ENCODE data around the gene GIPC3. TPM values are rescaled to one million over a fixed set of nuclear protein-coding genes. Genes with fewer than 3 reads are reported as not detected.
A peak's percentile ranks its signal among the peaks of the same experiment; 100 is the strongest.

GIPC3 gene
- total RNA-seq, 2 experiments from 2014 or later = 0.20 to 0.29 TPM

GRCh38 chr19:3604227-3604986, 19.1 kb downstream of the GIPC3 start:
- no peaks in the 10 kb centered on the region for H3K9me3 Mint-ChIP-seq
- H3K4me1 Mint-ChIP-seq (ENCODE audit: low read depth) = peaks cover 10% of the 10 kb centered on the region
- H3K36me3 Mint-ChIP-seq (ENCODE audit: low read depth) = no peaks in the 10 kb centered on the region
- no peak for DNase-seq
- no peaks in the 10 kb centered on the region for H3K27me3 Mint-ChIP-seq (ENCODE audit: low read depth)
- intact Hi-C loops (cut with micrococcal nuclease) = no loop called here
- no peak overlapping the region for H3K4me3 Mint-ChIP-seq
- no peak overlapping the region for H3K27ac Mint-ChIP-seq
- CTCF ChIA-PET = interaction anchor here (0.6 to 1.0 kb wide), 3 partner anchors 18 to 502 kb away, joined by 3 to 4 read pairs (median 3); no protein-coding TSS in a partner anchor

DNA sequence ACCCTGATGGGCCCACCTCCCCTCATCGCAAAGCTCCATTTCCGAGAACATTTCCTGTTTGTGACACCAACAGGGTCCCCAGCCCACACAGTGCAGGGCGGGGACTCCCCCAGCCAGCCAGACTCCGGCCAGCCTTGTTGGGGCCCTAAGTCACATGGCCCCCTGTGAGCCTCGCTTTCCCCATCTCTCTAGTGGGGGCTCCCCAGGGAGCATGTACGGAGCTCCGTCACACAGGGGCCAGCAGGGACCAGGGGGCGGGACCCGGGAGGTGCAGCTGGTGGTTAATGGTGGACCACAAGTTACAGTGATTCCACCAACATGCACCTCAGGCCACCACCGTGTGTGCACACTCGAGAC, 19.7 kb downstream of the GIPC3 start:
- DNase-seq = peak; percentile 34
- Mint-ChIP-seq H3K36me3 (ENCODE audit: low read depth) (no peaks in the 10 kb centered on the region), H3K4me1 (ENCODE audit: low read depth) (peaks cover 10% of the 10 kb centered on the region), H3K4me3 (no peak overlapping the region), H3K9me3 (no peaks in the 10 kb centered on the region), H3K27ac (no peak overlapping the region), H3K27me3 (ENCODE audit: low read depth) (no peaks in the 10 kb centered on the region)
- CTCF ChIA-PET = interaction anchor here (0.7 to 1.0 kb wide), 2 partner anchors 19 to 502 kb away, joined by 3 to 4 read pairs; no protein-coding TSS in a partner anchor
- intact Hi-C loops (cut with micrococcal nuclease) = no loop called here

DNA sequence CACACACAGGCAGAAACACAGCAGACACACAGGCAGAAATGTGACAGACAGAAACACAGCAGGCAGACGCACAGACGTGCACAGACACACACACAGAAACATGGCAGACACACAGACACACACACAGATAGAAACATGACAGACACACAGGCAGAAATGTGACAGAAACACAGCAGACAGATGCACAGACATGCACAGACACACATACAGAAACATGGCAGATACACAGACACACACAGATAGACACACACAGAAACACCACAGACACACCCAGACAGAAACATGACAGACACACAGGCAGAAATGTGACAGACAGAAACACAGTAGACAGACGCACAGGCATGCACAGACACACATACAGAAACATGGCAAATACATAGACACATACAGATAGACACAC, 20.1 kb downstream of the GIPC3 start:
- CTCF ChIA-PET = interaction anchor here (0.7 to 1.0 kb wide), 2 partner anchors 19 to 503 kb away, joined by 3 to 4 read pairs; no protein-coding TSS in a partner anchor
- H3K4me1 Mint-ChIP-seq (ENCODE audit: low read depth) = peaks cover 10% of the 10 kb centered on the region
- H3K4me3 Mint-ChIP-seq = no peak overlapping the region
- intact Hi-C loops (cut with micrococcal nuclease) = no loop called here
- no peak for DNase-seq
- no peaks in the 10 kb centered on the region for H3K9me3 Mint-ChIP-seq
- H3K27me3 Mint-ChIP-seq (ENCODE audit: low read depth) = no peaks in the 10 kb centered on the region
- H3K27ac Mint-ChIP-seq = no peak overlapping the region
- no peaks in the 10 kb centered on the region for H3K36me3 Mint-ChIP-seq (ENCODE audit: low read depth)

- Mint-ChIP-seq H3K27me3 (ENCODE audit: low read depth) (no peaks in the 10 kb centered on the region), H3K36me3 (ENCODE audit: low read depth) (no peaks in the 10 kb centered on the region), H3K9me3 (no peaks in the 10 kb centered on the region), H3K27ac (no peak overlapping the region), H3K4me1 (ENCODE audit: low read depth) (peaks cover 10% of the 10 kb centered on the region), H3K4me3 (no peak overlapping the region)
- CTCF ChIA-PET = no interaction called here
- intact Hi-C loops (cut with micrococcal nuclease) = no loop called here
- DNase-seq = no peak
Observed at GRCh38 chr19:3605770-3606169, 20.5 kb downstream of the GIPC3 start.

GRCh38 chr19:3606174-3606689, 21.0 kb downstream of the GIPC3 start:
- CTCF ChIA-PET = no interaction called here
- H3K27me3 Mint-ChIP-seq (ENCODE audit: low read depth) = no peaks in the 10 kb centered on the region
- DNase-seq = peak; percentile 46
- no peaks in the 10 kb centered on the region for H3K9me3 Mint-ChIP-seq
- no peak overlapping the region for H3K27ac Mint-ChIP-seq
- H3K36me3 Mint-ChIP-seq (ENCODE audit: low read depth) = no peaks in the 10 kb centered on the region
- peak overlapping the region; percentile 9 for H3K4me3 Mint-ChIP-seq
- H3K4me1 Mint-ChIP-seq (ENCODE audit: low read depth) = peaks cover 10% of the 10 kb centered on the region
- intact Hi-C loops (cut with micrococcal nuclease) = no loop called here

DNA sequence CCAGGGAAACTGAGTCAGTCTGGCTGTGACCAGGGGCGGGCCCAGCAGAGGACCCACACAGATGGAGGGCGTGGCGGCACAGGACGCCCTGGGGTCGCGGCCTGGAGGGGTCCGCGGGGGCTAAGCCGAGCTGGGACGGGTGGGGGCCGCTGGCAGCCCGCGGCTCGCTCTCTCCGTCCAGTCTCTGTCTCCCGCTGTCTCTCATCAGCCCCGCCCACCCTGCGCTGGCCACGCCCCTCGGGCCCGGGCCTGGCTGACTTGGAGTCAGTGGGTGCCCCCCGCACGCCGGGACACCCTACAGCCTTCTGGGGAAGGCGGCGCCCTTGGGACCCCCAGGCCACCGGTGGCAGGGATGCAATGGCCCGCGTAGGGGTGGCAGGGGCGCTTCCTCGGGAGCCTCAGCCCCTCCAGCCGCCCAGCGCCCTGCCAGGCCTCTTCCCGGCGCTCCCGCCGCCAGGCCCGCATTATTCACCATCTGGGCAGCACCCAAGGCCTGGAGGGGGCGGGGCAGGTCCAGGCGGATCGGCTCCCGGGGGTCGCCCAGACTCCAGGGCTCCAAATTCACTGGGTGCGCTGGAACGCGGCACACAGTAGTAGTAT, 21.5 kb downstream of the GIPC3 start, which contains the start of gene TBXA2R:
TSS of gene TBXA2R (minus strand) at position 186 of the 600 bp plus-strand sequence. CDS start 6,241 bp downstream, outside the sequence.
- Mint-ChIP-seq H3K36me3 (ENCODE audit: low read depth) (peaks cover under 1% of the 10 kb centered on the region), H3K4me1 (ENCODE audit: low read depth) (peaks cover 10% of the 10 kb centered on the region), H3K27me3 (ENCODE audit: low read depth) (no peaks in the 10 kb centered on the region), H3K27ac (no peak within 1 kb of the TSS), H3K9me3 (no peaks in the 10 kb centered on the region), H3K4me3 (peak within 1 kb of the TSS; percentile 23)
- intact Hi-C loops (cut with micrococcal nuclease) = no loop called here
- DNase-seq = peak; percentile 57
- CTCF ChIA-PET = no interaction called here

GRCh38 chr19:3607303-3608078, 22.2 kb downstream of the GIPC3 start:
- H3K36me3 Mint-ChIP-seq (ENCODE audit: low read depth) = peaks cover 4% of the 10 kb centered on the region
- intact Hi-C loops (cut with micrococcal nuclease) = no loop called here
- H3K4me1 Mint-ChIP-seq (ENCODE audit: low read depth) = peaks cover 10% of the 10 kb centered on the region
- CTCF ChIA-PET = no interaction called here
- H3K9me3 Mint-ChIP-seq = no peaks in the 10 kb centered on the region
- no peak for DNase-seq
- peak overlapping the region; percentile 10 for H3K4me3 Mint-ChIP-seq
- no peaks in the 10 kb centered on the region for H3K27me3 Mint-ChIP-seq (ENCODE audit: low read depth)
- no peak overlapping the region for H3K27ac Mint-ChIP-seq

GRCh38 chr19:3608079-3608641, 22.9 kb downstream of the GIPC3 start:
- Mint-ChIP-seq H3K36me3 (ENCODE audit: low read depth) (peaks cover 4% of the 10 kb centered on the region), H3K27me3 (ENCODE audit: low read depth) (no peaks in the 10 kb centered on the region), H3K9me3 (no peaks in the 10 kb centered on the region), H3K4me3 (no peak overlapping the region), H3K4me1 (ENCODE audit: low read depth) (peaks cover 10% of the 10 kb centered on the region), H3K27ac (no peak overlapping the region)
- no peak for DNase-seq
- intact Hi-C loops (cut with micrococcal nuclease) = no loop called here
- CTCF ChIA-PET = interaction anchor here (0.6 kb wide), 1 partner anchor 150 kb away, joined by 3 read pairs; no protein-coding TSS in a partner anchor

DNA sequence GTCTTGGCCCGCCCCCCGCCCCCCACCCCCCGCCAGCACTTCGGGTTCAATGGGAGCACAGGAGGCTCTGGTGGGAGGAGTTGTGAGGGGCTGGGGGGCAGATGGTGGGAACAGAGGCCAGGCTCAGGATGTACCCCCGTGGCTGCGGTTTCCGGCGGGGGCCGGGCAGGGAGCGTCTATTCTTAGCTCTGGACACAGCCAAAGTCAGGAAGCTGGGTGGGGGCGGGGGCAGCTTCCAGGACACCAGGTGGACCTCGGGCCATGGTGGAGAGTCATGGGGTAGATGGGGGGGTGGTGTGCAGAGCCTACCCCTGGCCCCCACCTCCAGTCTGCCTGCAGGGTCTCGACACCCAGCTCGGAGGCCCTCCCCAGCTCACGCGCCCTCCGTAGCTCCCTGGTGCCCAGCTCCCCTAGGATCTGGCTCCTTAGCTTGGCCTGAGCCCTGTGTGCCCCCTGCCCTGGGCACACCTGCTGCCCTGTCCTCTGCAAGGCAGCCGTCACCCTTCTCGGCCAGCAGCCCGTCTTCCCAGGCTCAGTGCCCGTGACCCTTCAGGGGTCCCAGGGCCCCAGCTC, 23.6 kb downstream of the GIPC3 start:
- intact Hi-C loops (cut with micrococcal nuclease) = no loop called here
- Mint-ChIP-seq H3K27me3 (ENCODE audit: low read depth) (no peaks in the 10 kb centered on the region), H3K9me3 (no peaks in the 10 kb centered on the region), H3K4me1 (ENCODE audit: low read depth) (peaks cover 10% of the 10 kb centered on the region), H3K27ac (no peak overlapping the region), H3K4me3 (no peak overlapping the region), H3K36me3 (ENCODE audit: low read depth) (peaks cover 5% of the 10 kb centered on the region)
- no peak for DNase-seq
- CTCF ChIA-PET = interaction anchor here (0.6 to 0.9 kb wide), 3 partner anchors 16 to 149 kb away, joined by 3 to 6 read pairs (median 3); partner anchors contain the start of gene GIPC3

DNA sequence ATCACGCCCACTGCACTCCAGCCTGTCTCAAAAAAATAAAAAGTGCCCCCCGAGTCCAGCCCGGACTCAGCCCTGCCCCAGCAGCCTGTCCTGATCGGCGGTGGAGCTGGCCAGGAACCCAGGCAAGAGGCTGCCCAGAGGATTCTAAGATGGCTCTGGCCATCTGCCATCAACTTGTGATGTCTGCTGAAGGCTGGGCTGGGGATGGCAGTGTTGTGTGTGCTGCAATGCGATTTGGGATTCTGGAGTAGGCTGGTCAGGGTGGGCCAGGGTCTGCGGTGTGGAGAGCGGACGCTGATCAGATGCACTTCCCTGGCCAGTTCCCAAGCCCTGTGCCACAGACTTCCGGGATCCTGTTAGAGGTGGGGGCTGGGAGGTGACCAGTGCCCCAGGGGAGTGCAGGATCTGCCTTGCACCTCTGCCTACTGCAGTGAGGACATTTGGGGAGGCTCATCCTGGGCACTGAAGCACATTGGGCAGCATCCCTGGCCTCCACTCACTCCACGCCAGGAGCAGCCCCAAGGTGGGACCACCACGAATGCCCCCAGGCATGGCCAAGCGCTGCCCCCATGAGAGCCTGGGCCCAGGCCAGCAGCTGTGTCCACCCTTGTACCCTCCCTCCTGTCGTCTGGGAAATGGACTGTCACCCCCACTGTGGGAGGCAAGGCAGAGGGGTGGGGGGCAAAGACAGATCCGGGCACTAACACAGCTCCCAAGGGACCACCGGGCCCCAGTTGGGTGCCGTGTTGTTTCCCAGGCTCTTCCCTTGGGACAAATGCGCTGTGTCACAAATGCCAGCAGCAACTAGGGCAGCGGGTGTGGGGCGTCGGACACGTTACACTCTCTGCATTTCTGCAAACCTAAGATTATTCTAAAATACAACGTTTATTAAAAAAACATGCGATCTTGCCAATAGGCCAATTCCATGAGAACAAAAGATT, 24.8 kb downstream of the GIPC3 start:
- CTCF ChIA-PET = no interaction called here
- H3K9me3 Mint-ChIP-seq = no peaks in the 10 kb centered on the region

More for the DNA sequence above, 24.8 kb downstream of the GIPC3 start:
- H3K27ac Mint-ChIP-seq = no peak overlapping the region
- peaks cover 10% of the 10 kb centered on the region for H3K4me1 Mint-ChIP-seq (ENCODE audit: low read depth)
- peaks cover 5% of the 10 kb centered on the region for H3K36me3 Mint-ChIP-seq (ENCODE audit: low read depth)
- no peak overlapping the region for H3K4me3 Mint-ChIP-seq
- intact Hi-C loops (cut with micrococcal nuclease) = loop anchor here (1.0 kb wide), 1 partner anchor 16 kb away; no protein-coding TSS in a partner anchor
- DNase-seq = no peak
- no peaks in the 10 kb centered on the region for H3K27me3 Mint-ChIP-seq (ENCODE audit: low read depth)

Data from activated naive CD4-positive, alpha-beta T cell treated with anti-CD3 and anti-CD28 coated beads for 36 hours (primary cell).